Measurements from ENCODE around the gene USP10. TPM values are rescaled to one million over a fixed set of nuclear protein-coding genes. Genes with fewer than 3 reads are reported as not detected.

The USP10 gene
- polyA plus RNA-seq, 3 donors, result 38.7 to 115 (median 90.9) TPM

GRCh38 chr16:84807776-84808175 is 108.0 kb downstream of the USP10 start:
- intact Hi-C loops (cut with micrococcal nuclease), result no loop called here
- TF ChIP-seq CTCF (IDR thresholded peaks at IDR 0.05), result no peak
- Mint-ChIP-seq H3K27me3 (ENCODE audit: low read depth in 3 of 3) (peaks cover 0 to 1% (median 0%) of the 10 kb centered on the region in 3 donors), H3K4me1 (peaks cover 71% of the 10 kb centered on the region), H3K9me3 (peaks cover 0 to 2% (median 0%) of the 10 kb centered on the region in 7 donors), H3K4me3 (no peak overlapping the region), H3K27ac (peak overlapping the region in 5 of 7 donors; percentile 92 to 99 (median 98)), H3K36me3 (peaks cover 0 to 3% of the 10 kb centered on the region in 2 donors)
- Histone ChIP-seq H3K79me2 (ENCODE audit: insufficient read depth, low read length) (no peaks in the 10 kb centered on the region), H3K4me3 (replicated peaks in 1 of 3; ENCODE audit: low read depth in 2 of 3, low read length in 3 of 3) (no peak overlapping the region), H3K36me3 (replicated peaks in 1 of 2; ENCODE audit: control insufficient read depth in 1 of 2, insufficient read depth in 2 of 2, low read length in 2 of 2) (no peaks in the 10 kb centered on the region), H3K4me2 (replicated peaks; ENCODE audit: extremely low read depth, low read length, poor library complexity, severe bottlenecking) (no peak overlapping the region), H3K9me3 (replicated peaks in 1 of 2; ENCODE audit: control insufficient read depth in 1 of 2, insufficient read depth in 1 of 2, low read length in 2 of 2) (no peaks in the 10 kb centered on the region), H4K20me1 (ENCODE audit: insufficient read depth, low read length) (no peaks in the 10 kb centered on the region), H3K4me1 (ENCODE audit: control insufficient read depth in 1 of 2, insufficient read depth in 2 of 2, low read length in 2 of 2) (peaks cover 73 to 76% of the 10 kb centered on the region in 2 donors), H3K27ac (ENCODE audit: low read depth in 1 of 2, low read length in 2 of 2) (peak overlapping the region; percentile 89 to 93), H3K27me3 (ENCODE audit: control insufficient read depth in 2 of 2, insufficient read depth in 2 of 2, low read length in 2 of 2) (no peaks in the 10 kb centered on the region), H2AFZ (ENCODE audit: insufficient read depth, low read depth, low read length, poor library complexity, severe bottlenecking) (no peak overlapping the region), H3K9ac (ENCODE audit: insufficient read depth, low read length, poor library complexity, severe bottlenecking) (no peak overlapping the region)
- DNase-seq, result no peak
- 93% methylated on average over 3 of the region's 7 CpGs for WGBS (ENCODE audit: insufficient coverage)

GRCh38 chr16:84808826-84809225 is 109.0 kb downstream of the USP10 start:
- Histone ChIP-seq H3K36me3 (replicated peaks in 1 of 2; ENCODE audit: control insufficient read depth in 1 of 2, insufficient read depth in 2 of 2, low read length in 2 of 2) (no peaks in the 10 kb centered on the region), H3K4me3 (replicated peaks in 1 of 3; ENCODE audit: low read depth in 2 of 3, low read length in 3 of 3) (peak overlapping the region in 1 of 3 experiments; percentile 32), H3K79me2 (ENCODE audit: insufficient read depth, low read length) (no peaks in the 10 kb centered on the region), H2AFZ (ENCODE audit: insufficient read depth, low read depth, low read length, poor library complexity, severe bottlenecking) (no peak overlapping the region), H3K27ac (ENCODE audit: low read depth in 1 of 2, low read length in 2 of 2) (peak overlapping the region; percentile 30 to 69), H3K27me3 (ENCODE audit: control insufficient read depth in 2 of 2, insufficient read depth in 2 of 2, low read length in 2 of 2) (no peaks in the 10 kb centered on the region), H3K9me3 (replicated peaks in 1 of 2; ENCODE audit: control insufficient read depth in 1 of 2, insufficient read depth in 1 of 2, low read length in 2 of 2) (peaks cover 0 to 4% of the 10 kb centered on the region in 2 donors), H3K4me1 (ENCODE audit: control insufficient read depth in 1 of 2, insufficient read depth in 2 of 2, low read length in 2 of 2) (peaks cover 73 to 76% of the 10 kb centered on the region in 2 donors), H3K9ac (ENCODE audit: insufficient read depth, low read length, poor library complexity, severe bottlenecking) (no peak overlapping the region), H4K20me1 (ENCODE audit: insufficient read depth, low read length) (no peaks in the 10 kb centered on the region), H3K4me2 (replicated peaks; ENCODE audit: extremely low read depth, low read length, poor library complexity, severe bottlenecking) (peak overlapping the region; percentile 6)
- peak; percentile 62 to 83 (median 78) for DNase-seq
- TF ChIP-seq CTCF (IDR thresholded peaks at IDR 0.05), result no peak
- intact Hi-C loops (cut with micrococcal nuclease), result no loop called here
- Mint-ChIP-seq H3K4me1 (peaks cover 76% of the 10 kb centered on the region), H3K27me3 (ENCODE audit: low read depth in 3 of 3) (peaks cover 0 to 1% (median 0%) of the 10 kb centered on the region in 3 donors), H3K27ac (peak overlapping the region; percentile 80 to 98 (median 84)), H3K9me3 (peaks cover 0 to 4% (median 2%) of the 10 kb centered on the region in 7 donors), H3K36me3 (peaks cover 0 to 3% of the 10 kb centered on the region in 2 donors), H3K4me3 (peak overlapping the region in 1 of 2 donors; percentile 51)
- 28% methylated on average over 4 of the region's 8 CpGs for WGBS (ENCODE audit: insufficient coverage)
